CD4-positive, CD25-positive, alpha-beta regulatory T cell (primary cell): ENCODE measurements around the gene PCSK4. TPM values are rescaled to one million over a fixed set of nuclear protein-coding genes. Genes with fewer than 3 reads are reported as not detected.

ENCODE experiments used
- ATAC-seq, 2 donors: fragments of 150-1000 bp; cut with Tn5 transposase; one replicate each; pipeline ENCODE4 v1.10.0; 2021; ENCODE audit warnings: low read depth in 2 of 2, moderate number of reproducible peaks in 2 of 2, moderate library complexity in 1 of 2
- DNase-seq, 3 donors: peaks; one replicate each; pipeline versions ENCODE4 v3.0.0 to v3.0.0-alpha.2; 2012 to 2022; ENCODE audit warnings: mixed read lengths in 1 of 3
- H3K27ac ChIP-seq: one replicate; pipeline ENCODE4 v1.7.0; 2013; ENCODE audit warnings: mild to moderate bottlenecking, low read length; ENCODE audit not compliant: insufficient read depth, poor library complexity, severe bottlenecking
- H3K27me3 ChIP-seq: one replicate; pipeline ENCODE4 v1.7.0; 2013; ENCODE audit warnings: low read length; ENCODE audit not compliant: control insufficient read depth, insufficient read depth
- H3K36me3 ChIP-seq: one replicate; pipeline ENCODE4 v1.7.0; 2013; ENCODE audit warnings: mild to moderate bottlenecking, low read length, moderate library complexity; ENCODE audit not compliant: control insufficient read depth, insufficient read depth
- H3K4me1 ChIP-seq: 2 replicates; pipeline ENCODE4 v1.7.0; 2013; ENCODE audit warnings: mild to moderate bottlenecking, low read length; ENCODE audit not compliant: insufficient read depth, control insufficient read depth, poor library complexity, severe bottlenecking
- H3K4me3 ChIP-seq: one replicate; pipeline ENCODE4 v1.7.0; 2013; ENCODE audit warnings: low read depth, mild to moderate bottlenecking, low read length, moderate library complexity
- H3K9me3 ChIP-seq, 2 experiments: 1 replicate in 1 of 2; 2 replicates in 1 of 2; pipeline ENCODE4 v1.7.0; 2013; ENCODE audit warnings: low read length in 2 of 2, mild to moderate bottlenecking in 1 of 2, moderate library complexity in 1 of 2; ENCODE audit not compliant: control insufficient read depth in 2 of 2
- H3K27ac Mint-ChIP-seq, 3 donors: one replicate each; pipeline ENCODE4 v1.8.0; 2020 to 2022; ENCODE audit warnings: mild to moderate bottlenecking in 3 of 3, mixed read lengths in 3 of 3, moderate library complexity in 2 of 3
- H3K27me3 Mint-ChIP-seq: one replicate; pipeline ENCODE4 v1.8.0; 2022; ENCODE audit warnings: mild to moderate bottlenecking, mixed read lengths
- H3K36me3 Mint-ChIP-seq: one replicate; pipeline ENCODE4 v1.8.0; 2020; ENCODE audit warnings: mixed read lengths
- H3K4me1 Mint-ChIP-seq, 4 donors: one replicate each; pipeline ENCODE4 v1.8.0; 2020 to 2022; ENCODE audit warnings: mixed read lengths in 4 of 4, mild to moderate bottlenecking in 1 of 4
- H3K4me3 Mint-ChIP-seq, 4 donors: one replicate each; pipeline ENCODE4 v1.8.0; 2020 to 2022; ENCODE audit warnings: mild to moderate bottlenecking in 4 of 4, mixed read lengths in 4 of 4, moderate library complexity in 3 of 4
- H3K9me3 Mint-ChIP-seq, 7 donors: one replicate each; pipeline ENCODE4 v1.8.0; 2020 to 2022; ENCODE audit warnings: mixed read lengths in 7 of 7, mild to moderate bottlenecking in 3 of 7, moderate library complexity in 2 of 7
- polyA plus RNA-seq, 4 donors: library from polyadenylated mRNA; unstranded; fragments of 300-500 nt; fragmentation: Illumina TruSeq; gene quantifications; one replicate each; pipeline ENCODE4 v1.2.3, GENCODE V29; 2021
- total RNA-seq: library from RNA; stranded (reverse); gene quantifications from one replicate; pipeline ENCODE4 v1.2.3, GENCODE V29; 2022

The PCSK4 gene
- total and polyA plus RNA-seq, 5 donors from 2014 or later, result 0.08 to 1.3 (median 0.79) TPM; not detected in 1

- Histone ChIP-seq H3K9me3 (no peaks in the 10 kb centered on the region), H3K4me3 (peak within 1 kb of the TSS; percentile 78), H3K27me3 (no peaks in the 10 kb centered on the region), H3K27ac (peak within 1 kb of the TSS; percentile 87), H3K4me1 (peaks cover 25% of the 10 kb centered on the region), H3K36me3 (peaks cover 37% of the 10 kb centered on the region)
- peak; percentile 92 to 97 (median 97) for DNase-seq
- peak within 1 kb of the TSS; percentile 90 to 99 (median 98) for H3K4me3 Mint-ChIP-seq
- peaks cover 0 to 32% (median 13%) of the 10 kb centered on the region in 4 donors for H3K4me1 Mint-ChIP-seq
- peak within 1 kb of the TSS; percentile 96 to 100 (median 98) for H3K27ac Mint-ChIP-seq
- H3K9me3 Mint-ChIP-seq, result peaks cover 0 to 2% (median 0%) of the 10 kb centered on the region in 7 donors
- peaks cover 9% of the 10 kb centered on the region for H3K27me3 Mint-ChIP-seq
- H3K36me3 Mint-ChIP-seq, result peaks cover 7% of the 10 kb centered on the region
- peak; percentile 77 to 83 for ATAC-seq
Measured at GRCh38 chr19:1438035-1438932, 51.9 kb downstream of the PCSK4 start, which contains the start of gene RPS15. Gene RPS15, plus strand, starts transcription at chr19:1438396. Its CDS starts 30 bp downstream, at chr19:1438426.

- Mint-ChIP-seq H3K9me3 (peaks cover 0 to 2% (median 0%) of the 10 kb centered on the region in 7 donors), H3K27me3 (peaks cover 9% of the 10 kb centered on the region), H3K4me3 (peak overlapping the region; percentile 90 to 99 (median 98)), H3K36me3 (peaks cover 7% of the 10 kb centered on the region), H3K4me1 (peaks cover 0 to 30% (median 12%) of the 10 kb centered on the region in 4 donors), H3K27ac (peak overlapping the region in 1 of 3 donors; percentile 96)
- DNase-seq, result no peak
- H3K27me3 ChIP-seq, result no peaks in the 10 kb centered on the region
- H3K9me3 ChIP-seq, result no peaks in the 10 kb centered on the region
- H3K4me1 ChIP-seq, result peaks cover 25% of the 10 kb centered on the region
- H3K4me3 ChIP-seq, result no peak overlapping the region
- peaks cover 42% of the 10 kb centered on the region for H3K36me3 ChIP-seq
- no peak for ATAC-seq
- no peak overlapping the region for H3K27ac ChIP-seq
Measured at GRCh38 chr19:1437609-1438008, 52.5 kb downstream of the PCSK4 start.

- peaks cover 7% of the 10 kb centered on the region for H3K36me3 Mint-ChIP-seq
- Histone ChIP-seq H3K27me3 (no peaks in the 10 kb centered on the region), H3K4me3 (no peak overlapping the region), H3K27ac (no peak overlapping the region), H3K36me3 (peaks cover 41% of the 10 kb centered on the region), H3K9me3 (no peaks in the 10 kb centered on the region), H3K4me1 (peaks cover 20% of the 10 kb centered on the region)
- ATAC-seq, result no peak
- no peak for DNase-seq
- H3K27ac Mint-ChIP-seq, result no peak overlapping the region
- H3K9me3 Mint-ChIP-seq, result peaks cover 0 to 2% (median 0%) of the 10 kb centered on the region in 7 donors
- peak overlapping the region in 1 of 4 donors; percentile 63 for H3K4me3 Mint-ChIP-seq
- H3K27me3 Mint-ChIP-seq, result peaks cover 9% of the 10 kb centered on the region
- peaks cover 0 to 18% (median 7%) of the 10 kb centered on the region in 4 donors for H3K4me1 Mint-ChIP-seq
Measured at GRCh38 chr19:1435378-1435989, 54.7 kb downstream of the PCSK4 start.

DNA sequence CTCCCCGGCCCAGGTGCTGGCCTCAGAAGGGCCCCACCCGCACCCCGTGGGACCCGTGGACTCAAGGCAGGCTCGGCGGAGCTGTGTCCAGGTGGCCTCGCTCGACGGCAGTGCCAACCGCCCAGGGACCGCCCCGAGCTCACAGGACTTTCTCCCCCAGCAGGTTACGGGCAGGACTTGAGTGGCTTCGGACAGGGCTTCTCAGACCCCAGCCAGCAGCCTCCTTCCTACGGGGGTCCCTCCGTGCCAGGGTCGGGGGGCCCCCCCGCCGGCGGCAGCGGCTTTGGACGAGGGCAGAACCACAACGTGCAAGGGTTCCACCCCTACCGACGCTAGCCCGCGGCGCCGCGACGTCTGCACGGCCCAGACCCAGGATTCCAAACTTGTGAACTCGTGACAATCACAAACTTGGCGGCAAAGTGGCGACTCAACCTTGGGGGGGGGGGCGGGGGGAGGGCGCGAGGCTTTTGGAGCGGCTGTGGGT is 55.5 kb downstream of the PCSK4 start:
- peaks cover 0 to 2% (median 0%) of the 10 kb centered on the region in 7 donors for H3K9me3 Mint-ChIP-seq
- no peak overlapping the region for H3K27ac Mint-ChIP-seq
- no peak overlapping the region for H3K4me3 ChIP-seq
- H3K9me3 ChIP-seq, result no peaks in the 10 kb centered on the region
- peaks cover 9% of the 10 kb centered on the region for H3K27me3 Mint-ChIP-seq
- H3K36me3 ChIP-seq, result peaks cover 45% of the 10 kb centered on the region
- no peak overlapping the region for H3K27ac ChIP-seq
- peaks cover 0 to 12% (median 6%) of the 10 kb centered on the region in 4 donors for H3K4me1 Mint-ChIP-seq
- peaks cover 12% of the 10 kb centered on the region for H3K4me1 ChIP-seq
- no peak overlapping the region for H3K4me3 Mint-ChIP-seq
- DNase-seq (no peak), ATAC-seq (no peak)
- H3K27me3 ChIP-seq, result no peaks in the 10 kb centered on the region
- H3K36me3 Mint-ChIP-seq, result peaks cover 7% of the 10 kb centered on the region

GRCh38 chr19:1434040-1434366 is 56.1 kb downstream of the PCSK4 start:
- ATAC-seq (no peak), DNase-seq (no peak)
- H3K27ac ChIP-seq, result no peak overlapping the region
- Mint-ChIP-seq H3K9me3 (peaks cover 0 to 2% (median 0%) of the 10 kb centered on the region in 7 donors), H3K36me3 (peaks cover 7% of the 10 kb centered on the region), H3K4me3 (no peak overlapping the region), H3K27ac (no peak overlapping the region), H3K4me1 (peaks cover 0 to 12% (median 5%) of the 10 kb centered on the region in 4 donors), H3K27me3 (peaks cover 9% of the 10 kb centered on the region)
- no peak overlapping the region for H3K4me3 ChIP-seq
- no peaks in the 10 kb centered on the region for H3K9me3 ChIP-seq
- no peaks in the 10 kb centered on the region for H3K27me3 ChIP-seq
- H3K36me3 ChIP-seq, result peaks cover 51% of the 10 kb centered on the region
- H3K4me1 ChIP-seq, result peaks cover 6% of the 10 kb centered on the region

GRCh38 chr19:1433119-1434039 is 56.8 kb downstream of the PCSK4 start:
- DNase-seq, result no peak
- Mint-ChIP-seq H3K27me3 (peaks cover 8% of the 10 kb centered on the region), H3K36me3 (peaks cover 7% of the 10 kb centered on the region), H3K9me3 (peaks cover 0 to 2% (median 0%) of the 10 kb centered on the region in 7 donors), H3K4me3 (no peak overlapping the region), H3K27ac (no peak overlapping the region), H3K4me1 (peaks cover 0 to 10% (median 5%) of the 10 kb centered on the region in 4 donors)
- no peak overlapping the region for H3K27ac ChIP-seq
- no peaks in the 10 kb centered on the region for H3K9me3 ChIP-seq
- peaks cover 54% of the 10 kb centered on the region for H3K36me3 ChIP-seq
- peaks cover 4% of the 10 kb centered on the region for H3K4me1 ChIP-seq
- no peaks in the 10 kb centered on the region for H3K27me3 ChIP-seq
- ATAC-seq, result no peak
- no peak overlapping the region for H3K4me3 ChIP-seq

DNA sequence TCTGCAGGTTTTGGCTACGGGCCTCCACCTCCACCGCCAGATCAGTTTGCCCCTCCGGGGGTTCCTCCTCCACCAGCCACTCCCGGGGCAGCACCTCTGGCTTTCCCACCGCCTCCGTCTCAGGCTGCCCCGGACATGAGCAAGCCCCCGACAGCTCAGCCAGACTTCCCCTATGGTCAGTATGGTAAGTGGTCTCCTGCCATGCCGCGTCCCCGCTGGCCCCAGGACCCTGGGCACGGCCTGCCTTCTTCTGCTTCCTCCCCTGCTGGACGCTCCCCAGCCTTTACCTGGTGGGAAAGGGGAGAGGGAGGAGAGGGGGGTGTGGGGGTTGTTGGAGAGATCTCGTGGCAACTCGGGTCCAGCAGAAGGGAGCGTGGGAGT is 57.7 kb downstream of the PCSK4 start:
- Mint-ChIP-seq H3K27me3 (no peaks in the 10 kb centered on the region), H3K36me3 (peaks cover 7% of the 10 kb centered on the region), H3K27ac (no peak overlapping the region), H3K4me1 (peaks cover 0 to 3% (median under 1%) of the 10 kb centered on the region in 4 donors), H3K4me3 (no peak overlapping the region), H3K9me3 (no peaks in the 10 kb centered on the region)
- Histone ChIP-seq H3K36me3 (peaks cover 63% of the 10 kb centered on the region), H3K4me3 (no peak overlapping the region), H3K9me3 (no peaks in the 10 kb centered on the region), H3K27ac (no peak overlapping the region), H3K4me1 (no peaks in the 10 kb centered on the region), H3K27me3 (no peaks in the 10 kb centered on the region)
- ATAC-seq (no peak), DNase-seq (no peak)
